Lung (tissue), 12 donors: ENCODE data around the gene CCNY. TPM values are rescaled to one million over a fixed set of nuclear protein-coding genes. Genes with fewer than 3 reads are reported as not detected.
A peak's percentile ranks its signal among the peaks of the same experiment; 100 is the strongest.

Experiments
- ATAC-seq: fragments of 200-7000 bp; cut with Tn5 transposase; one replicate; pipeline ENCODE4 v1.9.1; 2020; ENCODE audit warnings: moderate number of reproducible peaks; ENCODE audit not compliant: insufficient read depth, low FRiP score
- DNase-seq, 3 donors: peaks; one replicate each; pipeline ENCODE4 v3.0.0-alpha.2; 2013 to 2017
- H3K27ac ChIP-seq, 2 donors: one replicate each; pipeline ENCODE4 v1.5.1; 2013; ENCODE audit warnings: mild to moderate bottlenecking in 2 of 2, moderate library complexity in 2 of 2, control low read depth in 1 of 2, inconsistent platforms in 1 of 2, low read depth in 1 of 2, low read length in 1 of 2
- H3K27me3 ChIP-seq, 3 donors: one replicate each; pipeline ENCODE4 v1.5.1; 2013; ENCODE audit warnings: low read length in 2 of 3; ENCODE audit not compliant: control insufficient read depth in 3 of 3, insufficient read depth in 3 of 3
- H3K36me3 ChIP-seq, 4 donors: one replicate each; pipeline ENCODE4 v1.5.1; 2013; ENCODE audit warnings: low read length in 4 of 4, mild to moderate bottlenecking in 1 of 4, moderate library complexity in 1 of 4; ENCODE audit not compliant: control insufficient read depth in 4 of 4, insufficient read depth in 4 of 4
- H3K4me1 ChIP-seq, 5 donors: one replicate each; pipeline ENCODE4 v1.5.1; 2013; ENCODE audit warnings: low read length in 5 of 5, mild to moderate bottlenecking in 2 of 5, moderate library complexity in 1 of 5; ENCODE audit not compliant: control insufficient read depth in 5 of 5, insufficient read depth in 5 of 5
- H3K4me3 ChIP-seq: one replicate; pipeline ENCODE4 v1.5.1; 2013; ENCODE audit warnings: mild to moderate bottlenecking, control low read depth, moderate library complexity
- H3K9ac ChIP-seq, 2 donors: one replicate each; pipeline ENCODE4 v1.5.1; 2013; ENCODE audit warnings: low read length in 2 of 2, control low read depth in 1 of 2; ENCODE audit not compliant: insufficient read depth in 1 of 2
- H3K9me3 ChIP-seq, 4 donors: one replicate each; pipeline ENCODE4 v1.5.1; 2013; ENCODE audit warnings: low read length in 3 of 4, mild to moderate bottlenecking in 1 of 4, moderate library complexity in 1 of 4; ENCODE audit not compliant: control insufficient read depth in 4 of 4, insufficient read depth in 3 of 4
- CTCF ChIP-seq: IDR thresholded peaks from 2 replicates; pipeline ENCODE4 v1.5.1; 2012; ENCODE audit warnings: mild to moderate bottlenecking; ENCODE audit errors: control extremely low read depth, extremely low read depth
- WGBS, 2 donors: extraction: QIAGEN DNeasy Blood & Tissue Kit; methylation state at CpG; one replicate each; pipeline ENCODE4 v1.1.7; 2013; 5-methylcytosine and 5-hydroxymethylcytosine counted together
- polyA plus RNA-seq, 2 donors: library from polyadenylated mRNA; stranded (reverse); fragments of 200-250 nt; gene quantifications; one replicate each; pipeline ENCODE4 v1.2.1, GENCODE V29; 2013
- total RNA-seq, 2 donors: library from RNA; depleted of rRNA in 1 of 2; stranded (reverse); fragments of >200 nt in 1 of 2; gene quantifications; one replicate each; pipeline ENCODE4 v1.2.1, GENCODE V29; 2014 to 2021
- donor health status: control.
- donor health status: control.
- donor health status: Bipolar disorder and iron deficiency.
- donor health status: healthy.
- donor health status: DM: yes; HTN: yes; CAD: no.

The CCNY gene
- total and polyA plus RNA-seq, 4 donors: 26.6 to 63.0 (median 38.8) TPM

GRCh38 chr10:35386594-35387174 is 50.4 kb downstream of the CCNY start:
- 59 to 61% methylated on average over 5 of the region's 5 CpGs for WGBS, 2 donors
- DNase-seq: peak; percentile 70 to 86 (median 81)
- Histone ChIP-seq H3K27ac (peak overlapping the region in 1 of 2 donors; percentile 17), H3K4me3 (no peak overlapping the region), H3K36me3 (no peaks in the 10 kb centered on the region), H3K9me3 (peaks cover 0 to 4% (median 0%) of the 10 kb centered on the region in 4 donors), H3K27me3 (no peaks in the 10 kb centered on the region), H3K4me1 (peaks cover 7 to 57% (median 17%) of the 10 kb centered on the region in 5 donors), H3K9ac (no peak overlapping the region)
- TF ChIP-seq CTCF: no peak
- ATAC-seq: no peak

- H3K27ac ChIP-seq: peak overlapping the region in 1 of 2 donors; percentile 22
- no peak for ATAC-seq
- DNase-seq: peak in 1 of 3 donors; percentile 45
- WGBS, 2 donors: 67 to 70% methylated on average over 2 of the region's 2 CpGs
- H3K4me3 ChIP-seq: no peak overlapping the region
- H3K9me3 ChIP-seq: peaks cover 0 to 4% (median 0%) of the 10 kb centered on the region in 4 donors
- H3K27me3 ChIP-seq: no peaks in the 10 kb centered on the region
- TF ChIP-seq CTCF: no peak
- H3K36me3 ChIP-seq: no peaks in the 10 kb centered on the region
- peaks cover 7 to 51% (median 18%) of the 10 kb centered on the region in 5 donors for H3K4me1 ChIP-seq
- H3K9ac ChIP-seq: no peak overlapping the region
Observed at GRCh38 chr10:35387768-35388167, 51.5 kb downstream of the CCNY start.

- Histone ChIP-seq H3K9me3 (peaks cover 0 to 4% (median 0%) of the 10 kb centered on the region in 4 donors), H3K9ac (no peak overlapping the region), H3K4me3 (no peak overlapping the region), H3K27ac (peak overlapping the region in 1 of 2 donors; percentile 22), H3K27me3 (no peaks in the 10 kb centered on the region), H3K36me3 (no peaks in the 10 kb centered on the region), H3K4me1 (peaks cover 7 to 51% (median 18%) of the 10 kb centered on the region in 5 donors)
- TF ChIP-seq CTCF: no peak
- DNase-seq (no peak), ATAC-seq (no peak)
Observed at GRCh38 chr10:35388197-35388596, 51.9 kb downstream of the CCNY start.

- no peaks in the 10 kb centered on the region for H3K36me3 ChIP-seq
- 97 to 100% methylated on average over 1 of the region's 1 CpG for WGBS, 2 donors
- ATAC-seq (no peak), DNase-seq (no peak)
- no peak overlapping the region for H3K4me3 ChIP-seq
- no peaks in the 10 kb centered on the region for H3K27me3 ChIP-seq
- no peak overlapping the region for H3K9ac ChIP-seq
- no peak overlapping the region for H3K27ac ChIP-seq
- TF ChIP-seq CTCF: no peak
- H3K4me1 ChIP-seq: peaks cover 7 to 51% (median 19%) of the 10 kb centered on the region in 5 donors
- H3K9me3 ChIP-seq: peaks cover 0 to 4% (median 0%) of the 10 kb centered on the region in 4 donors
Observed at GRCh38 chr10:35388682-35389081, 52.4 kb downstream of the CCNY start.
